Measurements from ENCODE around the gene RAB6A.

GRCh38 chr11:73667891-73668290 lies 93.0 kb downstream of the RAB6A start:
- TF ChIP-seq EZH2 (IDR thresholded peaks at IDR 0.05; ENCODE audit: borderline replicate concordance, low read depth, low read length, poor library complexity, severe bottlenecking) (no peak), CTCF (conservative IDR thresholded peaks at IDR 0.05; ENCODE audit: low read depth, low read length) (no peak)

All from A673 (cell line).